Esophagus muscularis mucosa (tissue), 4 donors: Measurements from ENCODE around the gene STK39.

ENCODE experiments used
- EP300 ChIP-seq: sonication (generic); formaldehyde crosslinking; IDR thresholded peaks from one replicate; pipeline ENCODE4 v1.6.1; 2017; ENCODE audit warnings: antibody characterized with exemption
- POLR2A ChIP-seq: fragments of 450-650 bp; IDR thresholded peaks from one replicate; pipeline ENCODE4 v1.6.1; 2017; ENCODE audit warnings: antibody characterized with exemption, moderate library complexity, mild to moderate bottlenecking, low read depth
- POLR2AphosphoS5 ChIP-seq, 2 donors: sonication (generic); formaldehyde crosslinking; IDR thresholded peaks; one replicate each; pipeline ENCODE4 v1.6.1; 2017; ENCODE audit warnings: antibody characterized with exemption in 2 of 2
- TF ChIP-seq, protein P1 (sequence below), 3 experiments: fragments of 200-600 bp in 2 of 3; fragments of 450-650 bp in 1 of 3; sonication (generic) in 2 of 3; IDR thresholded peaks; one replicate each; pipeline ENCODE4 v1.5.1; 2017 to 2019; ENCODE audit warnings: antibody characterized with exemption in 3 of 3, mild to moderate bottlenecking in 2 of 3, moderate library complexity in 1 of 3

DNA sequence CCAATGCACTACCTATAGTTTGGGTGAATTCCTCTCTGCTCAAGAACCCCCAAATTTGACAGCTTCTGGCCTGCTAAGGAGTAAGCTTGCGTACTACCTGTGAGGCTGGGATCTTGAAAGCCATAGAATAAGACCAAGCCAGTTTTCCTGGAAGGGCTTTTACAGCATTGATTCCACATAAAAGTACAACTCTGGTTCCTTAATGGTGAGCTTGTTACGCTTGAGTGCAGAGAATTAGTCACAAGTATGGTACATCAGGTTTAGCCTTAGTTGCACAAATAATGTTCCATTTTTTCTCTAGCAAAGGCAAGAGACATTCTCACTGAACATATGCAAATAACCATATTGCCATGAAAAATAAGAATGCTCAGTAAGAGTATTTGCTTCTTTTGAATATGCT lies 39.1 kb upstream of the STK39 start:
- TF ChIP-seq, protein P1, sequence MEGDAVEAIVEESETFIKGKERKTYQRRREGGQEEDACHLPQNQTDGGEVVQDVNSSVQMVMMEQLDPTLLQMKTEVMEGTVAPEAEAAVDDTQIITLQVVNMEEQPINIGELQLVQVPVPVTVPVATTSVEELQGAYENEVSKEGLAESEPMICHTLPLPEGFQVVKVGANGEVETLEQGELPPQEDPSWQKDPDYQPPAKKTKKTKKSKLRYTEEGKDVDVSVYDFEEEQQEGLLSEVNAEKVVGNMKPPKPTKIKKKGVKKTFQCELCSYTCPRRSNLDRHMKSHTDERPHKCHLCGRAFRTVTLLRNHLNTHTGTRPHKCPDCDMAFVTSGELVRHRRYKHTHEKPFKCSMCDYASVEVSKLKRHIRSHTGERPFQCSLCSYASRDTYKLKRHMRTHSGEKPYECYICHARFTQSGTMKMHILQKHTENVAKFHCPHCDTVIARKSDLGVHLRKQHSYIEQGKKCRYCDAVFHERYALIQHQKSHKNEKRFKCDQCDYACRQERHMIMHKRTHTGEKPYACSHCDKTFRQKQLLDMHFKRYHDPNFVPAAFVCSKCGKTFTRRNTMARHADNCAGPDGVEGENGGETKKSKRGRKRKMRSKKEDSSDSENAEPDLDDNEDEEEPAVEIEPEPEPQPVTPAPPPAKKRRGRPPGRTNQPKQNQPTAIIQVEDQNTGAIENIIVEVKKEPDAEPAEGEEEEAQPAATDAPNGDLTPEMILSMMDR (IDR thresholded peaks at IDR 0.05) = no peak
- TF ChIP-seq POLR2A (no peak), POLR2AphosphoS5 (IDR thresholded peaks at IDR 0.05) (no peak), EP300 (no peak)
